DLD1 (cell line): ENCODE results near the gene SYT3.

Experiments
- in situ Hi-C: cut with HindIII; loops from 2 replicates; pipeline ENCODE4 v1.10.0; 2017; ENCODE audit warnings: low sequenced_read_pairs

The SYT3 gene

GRCh38 chr19:50662651-50663481, 23.2 kb upstream of the SYT3 start:
- in situ Hi-C loops, result no loop called here

GRCh38 chr19:50661766-50662650, 22.3 kb upstream of the SYT3 start:
- in situ Hi-C loops, result no loop called here

DNA sequence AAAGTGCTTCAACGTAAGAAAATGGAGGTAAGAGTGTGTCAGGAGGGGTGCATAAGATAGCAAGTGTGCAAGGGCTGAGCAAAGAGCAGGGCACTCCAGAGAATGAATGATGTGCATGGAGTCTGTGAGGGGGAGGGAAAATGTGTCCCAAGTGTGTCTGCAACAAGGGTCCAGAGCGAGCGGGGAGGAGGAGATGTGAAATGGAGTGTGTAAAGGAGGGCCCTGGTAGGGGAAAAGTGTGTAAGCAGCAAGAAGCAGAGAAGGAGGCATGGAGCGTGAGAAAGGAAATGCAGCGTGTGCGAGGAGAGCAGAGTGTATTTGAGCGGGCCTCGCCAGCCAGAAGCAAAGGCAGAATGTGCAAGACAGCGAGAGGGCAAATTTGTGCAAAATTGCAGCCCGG, 21.3 kb upstream of the SYT3 start:
- in situ Hi-C loops, result no loop called here

- in situ Hi-C loops, result no loop called here
Observed at GRCh38 chr19:50660088-50660366, 20.3 kb upstream of the SYT3 start.

DNA sequence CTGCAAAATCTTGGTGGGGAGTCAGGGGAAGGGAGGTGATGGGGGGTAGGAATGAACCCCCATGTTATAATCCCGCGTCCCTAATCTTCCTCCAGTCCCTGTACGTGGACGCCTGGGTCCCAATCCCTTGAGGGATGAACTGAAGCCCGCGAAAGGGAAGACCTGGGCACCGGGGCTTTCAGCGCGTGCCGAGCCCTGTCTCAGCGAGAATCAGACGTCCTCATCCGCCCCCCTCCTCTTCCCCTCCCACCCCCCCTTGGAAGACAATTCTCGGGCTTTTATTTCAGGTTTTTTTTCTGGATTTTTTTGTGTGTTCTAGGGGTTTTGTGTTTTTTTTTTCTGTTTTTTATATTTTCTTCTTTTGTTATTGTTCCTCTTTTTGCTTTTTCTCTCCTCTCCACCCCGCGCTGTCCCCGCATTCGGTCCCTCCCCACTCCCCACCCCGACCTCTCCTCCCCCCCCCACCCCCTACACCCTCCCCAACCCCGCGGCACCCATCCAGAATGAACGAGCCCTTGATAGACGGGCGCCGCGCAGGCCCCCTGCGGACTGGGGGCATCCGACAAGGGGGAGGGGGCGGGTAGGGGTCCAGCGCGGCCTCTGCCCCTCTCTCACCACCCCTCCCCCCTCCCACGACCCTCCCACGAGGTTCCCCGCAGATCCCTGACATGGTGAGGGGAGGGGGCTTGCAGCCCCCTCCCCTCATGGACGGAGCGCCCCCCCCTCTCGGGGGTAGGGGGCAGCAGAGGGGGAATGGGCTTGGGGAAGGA, 19.8 kb upstream of the SYT3 start:
- in situ Hi-C loops, result no loop called here

GRCh38 chr19:50658441-50659317, 19.0 kb upstream of the SYT3 start:
- in situ Hi-C loops, result no loop called here

- in situ Hi-C loops, result no loop called here
Observed at GRCh38 chr19:50657712-50658440, 18.2 kb upstream of the SYT3 start.

DNA sequence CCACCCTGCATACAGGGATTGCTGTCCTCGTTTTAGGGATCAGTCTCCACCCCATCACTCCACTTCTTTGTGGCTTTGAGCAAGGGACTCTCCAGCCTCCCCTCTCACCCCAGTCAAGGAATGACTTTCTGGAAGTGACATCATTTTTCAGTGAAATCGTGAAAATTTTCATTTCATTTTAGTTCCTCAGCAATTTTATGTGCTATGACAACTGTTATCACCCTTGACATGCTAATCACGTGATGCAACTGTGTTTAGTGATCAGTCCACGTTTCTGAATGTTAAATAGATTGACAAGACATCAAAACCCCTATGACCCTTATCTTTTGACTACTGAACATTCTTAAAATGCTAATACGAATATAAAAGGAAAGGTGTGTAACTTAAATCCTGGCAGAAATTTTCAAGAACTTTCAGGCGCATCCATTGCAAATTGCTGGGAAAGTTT, 17.6 kb upstream of the SYT3 start:
- in situ Hi-C loops, result no loop called here

GRCh38 chr19:50654882-50655281, 15.2 kb upstream of the SYT3 start:
- in situ Hi-C loops, result no loop called here

DNA sequence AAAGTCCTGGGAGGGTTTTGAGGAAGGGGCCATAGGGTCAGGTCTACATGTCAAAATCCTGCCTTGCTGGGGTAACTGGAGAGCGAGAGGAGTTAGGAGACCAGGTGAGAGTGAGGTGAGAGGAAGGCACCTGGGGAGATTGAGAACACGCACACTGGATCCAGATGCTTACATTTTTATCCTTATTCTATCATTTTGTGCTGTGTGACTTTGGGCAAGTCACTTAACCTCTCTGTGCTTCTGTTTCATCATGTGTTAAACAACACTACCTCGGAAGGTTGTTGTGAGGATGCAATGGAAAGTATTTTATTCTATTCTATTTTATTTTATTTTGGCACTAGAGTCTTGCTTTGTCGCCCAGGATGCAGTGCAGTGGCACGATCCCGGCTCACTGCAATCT, 13.0 kb upstream of the SYT3 start:
- in situ Hi-C loops, result no loop called here

GRCh38 chr19:50651174-50651573, 11.5 kb upstream of the SYT3 start:
- in situ Hi-C loops, result no loop called here

DNA sequence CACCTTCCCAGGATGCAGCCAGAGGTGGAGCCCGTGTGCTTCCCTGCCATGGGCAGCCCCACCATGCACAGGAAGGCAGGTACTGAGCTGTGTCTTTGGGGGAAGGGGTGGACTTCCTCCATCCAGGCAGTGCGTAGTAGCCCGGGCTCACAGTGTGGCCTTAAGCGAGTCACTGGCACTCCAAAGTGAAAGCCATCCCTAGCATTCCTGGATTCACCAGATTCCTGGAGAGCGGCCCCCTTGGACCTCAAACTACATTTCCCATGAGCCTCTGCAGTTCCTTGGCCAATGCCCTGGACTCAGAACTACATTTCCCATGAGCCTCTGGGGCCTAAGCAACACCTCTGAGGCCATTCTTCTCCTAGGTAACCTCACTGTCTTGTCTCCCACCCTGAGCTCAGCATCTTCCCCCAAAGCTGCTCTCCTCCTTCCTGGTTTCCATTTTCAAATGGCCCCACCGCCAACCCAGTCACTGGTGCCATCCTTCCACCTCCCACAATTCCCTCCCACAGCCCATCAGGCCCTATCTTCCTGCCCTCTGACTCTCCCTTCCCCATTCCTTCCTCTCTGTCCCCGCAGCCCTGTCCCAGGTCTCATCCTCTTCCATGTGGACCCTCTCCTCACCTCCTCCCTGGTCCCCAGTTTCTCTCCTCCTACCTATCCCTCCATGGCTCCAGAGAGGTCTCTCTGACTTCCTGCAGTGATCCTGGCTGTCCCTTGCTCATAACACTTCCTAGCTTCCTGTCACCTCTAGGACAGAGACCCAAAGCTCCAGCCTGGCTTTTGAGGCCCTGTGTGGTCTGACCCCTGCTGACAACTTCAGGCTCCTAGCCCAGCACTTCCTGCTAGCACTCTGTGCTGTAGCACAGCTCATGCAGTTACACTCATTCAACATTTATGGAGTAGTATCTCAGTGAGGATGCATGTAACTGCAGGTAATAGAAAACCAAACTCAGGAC, 10.0 kb upstream of the SYT3 start, which contains the start of gene C19orf81:
Gene C19orf81, plus strand, starts transcription at position 13 of the 959 bp plus-strand sequence. Its CDS starts 0 bp downstream, at position 13.
- in situ Hi-C loops, result no loop called here

GRCh38 chr19:50648659-50649058, 9.0 kb upstream of the SYT3 start:
- in situ Hi-C loops, result no loop called here

DNA sequence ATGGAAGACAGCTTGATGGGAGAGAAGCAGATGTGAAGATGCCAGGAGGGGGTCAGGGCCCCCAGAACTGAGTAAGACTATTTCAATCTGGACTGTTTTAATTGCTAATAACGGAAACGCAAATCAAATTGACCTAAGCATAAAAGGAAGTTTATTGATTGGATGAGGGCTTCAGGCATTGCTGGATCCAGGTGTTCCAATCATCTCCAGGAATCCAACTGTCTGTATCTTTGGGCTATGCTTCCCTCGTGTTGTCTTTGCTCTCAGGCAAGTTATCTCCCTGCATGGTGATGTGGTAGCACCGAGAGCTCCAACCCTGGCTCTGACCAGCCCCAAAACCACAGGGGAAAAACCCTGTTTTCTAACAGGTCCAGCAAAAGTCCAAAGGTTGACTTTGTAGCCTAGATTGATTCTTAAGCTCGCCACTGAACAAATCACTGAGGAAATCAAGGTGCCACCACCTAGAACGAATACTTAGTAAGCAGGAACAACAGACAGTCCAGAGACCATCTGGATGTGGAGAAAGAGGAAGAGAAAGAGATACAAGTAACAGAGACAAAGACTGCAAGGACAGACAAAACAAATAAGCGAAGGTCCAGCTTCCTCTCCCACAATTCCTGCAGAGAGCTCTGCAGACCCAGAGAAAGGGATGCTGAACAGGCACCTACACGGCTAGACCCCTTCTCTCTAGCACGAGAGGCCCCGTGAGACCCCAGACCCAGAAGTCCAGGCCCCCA, 8.4 kb upstream of the SYT3 start:
- in situ Hi-C loops, result no loop called here

DNA sequence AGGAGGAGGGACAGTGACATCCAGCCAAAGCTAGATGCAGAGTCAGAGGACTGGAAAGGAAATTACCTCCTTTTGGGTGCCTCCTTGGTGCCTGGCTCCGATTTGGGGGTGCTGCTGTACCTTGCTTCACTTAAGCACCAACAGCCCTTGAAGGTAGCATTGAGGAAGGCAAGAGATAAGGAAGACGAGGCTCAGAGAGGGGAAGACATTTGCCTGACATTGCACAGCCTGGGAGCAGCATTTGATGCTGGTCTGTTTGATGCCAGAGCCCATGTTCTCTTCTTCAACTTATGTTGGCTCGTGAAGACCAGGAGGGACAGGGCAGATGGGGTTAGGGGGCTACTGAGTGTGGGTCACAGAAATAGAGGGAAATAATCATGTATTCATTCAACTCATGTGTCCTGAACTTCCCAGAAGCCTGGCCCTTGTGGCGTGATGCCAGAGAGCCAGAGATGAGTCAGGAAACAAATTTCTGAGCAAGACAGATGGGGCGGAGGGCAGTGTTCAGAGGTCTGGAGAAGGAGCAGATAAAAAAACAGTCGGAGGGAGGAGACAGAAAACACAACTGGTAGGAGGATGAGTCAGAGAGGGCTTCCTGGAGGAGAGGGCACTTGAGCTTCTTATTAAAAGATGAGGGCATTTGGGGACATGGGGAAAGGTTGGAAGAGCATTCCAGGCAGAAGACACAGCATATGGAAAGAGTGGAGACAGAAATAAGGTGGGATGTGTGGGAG, 6.6 kb upstream of the SYT3 start:
- in situ Hi-C loops, result no loop called here

DNA sequence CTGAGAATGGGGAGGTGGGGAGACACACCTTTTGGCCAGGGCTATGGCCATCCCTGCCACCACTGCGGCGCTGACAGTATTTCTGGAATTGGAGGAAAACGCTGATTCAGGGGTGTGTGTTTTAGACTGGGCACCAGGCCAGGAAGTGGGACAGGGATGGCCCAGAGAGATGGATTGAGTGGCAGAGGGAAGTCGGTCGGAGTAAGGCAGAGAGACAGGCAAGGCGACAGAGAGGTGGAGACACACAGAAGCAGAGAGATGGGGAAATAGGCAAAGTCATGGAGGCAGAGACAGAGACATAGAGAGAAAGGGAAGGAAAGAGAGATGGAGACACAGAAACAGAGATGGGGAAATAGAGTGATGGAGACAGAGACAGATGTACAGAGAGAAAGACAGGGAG, 5.4 kb upstream of the SYT3 start:
- in situ Hi-C loops, result no loop called here

DNA sequence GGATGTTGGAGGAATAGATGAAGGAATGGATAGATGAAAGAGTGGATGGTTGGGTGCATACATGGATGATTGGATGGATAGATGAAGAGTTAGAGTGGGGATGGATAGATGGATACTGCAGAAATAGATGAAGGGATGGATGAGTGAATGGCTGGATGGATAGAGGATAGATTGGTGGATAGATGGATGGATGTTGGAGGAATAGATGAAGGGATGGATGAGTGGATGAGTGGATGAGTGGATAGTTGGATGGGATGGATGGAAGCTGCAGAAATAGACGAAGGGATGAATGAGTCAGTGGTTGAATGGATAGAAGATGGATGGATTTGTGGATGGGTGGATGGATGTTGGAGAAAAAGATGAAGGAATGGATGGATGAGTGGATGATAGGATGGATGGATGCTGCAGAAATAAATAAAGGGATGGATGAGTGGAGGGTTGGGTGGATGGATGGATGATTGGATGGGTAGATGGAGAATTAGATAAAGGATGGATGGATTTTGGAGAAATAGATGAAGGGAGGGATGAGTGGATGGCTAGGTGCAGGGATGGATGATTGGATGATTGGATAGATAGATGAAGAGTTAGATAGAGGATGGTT, 4.7 kb upstream of the SYT3 start:
- in situ Hi-C loops, result no loop called here
